Amygdala (tissue), 56 donors: ENCODE results near the gene PPP1R16B.

ENCODE experiments used
- DNase-seq, 56 donors: peaks; one replicate each; lab custom pipeline; 2025; lab: John Stamatoyannopoulos, UW

Gene PPP1R16B

DNA sequence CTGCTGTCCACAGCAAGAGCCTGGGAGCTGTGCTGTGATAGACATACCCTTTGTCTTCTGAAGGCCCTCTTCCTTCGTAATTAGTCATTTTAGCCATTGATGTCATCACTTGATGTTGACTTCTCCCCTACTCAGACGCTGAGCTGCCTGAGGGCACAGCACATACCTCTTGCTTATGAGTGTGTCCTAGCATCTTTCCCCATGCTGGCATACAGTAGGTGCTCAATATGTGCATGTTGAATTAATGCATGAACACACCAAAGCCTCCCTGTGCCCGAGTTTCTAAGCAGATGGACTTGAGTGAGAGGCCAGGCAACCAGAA is 85.0 kb downstream of the PPP1R16B start:
- DNase-seq, result no peak

DNA sequence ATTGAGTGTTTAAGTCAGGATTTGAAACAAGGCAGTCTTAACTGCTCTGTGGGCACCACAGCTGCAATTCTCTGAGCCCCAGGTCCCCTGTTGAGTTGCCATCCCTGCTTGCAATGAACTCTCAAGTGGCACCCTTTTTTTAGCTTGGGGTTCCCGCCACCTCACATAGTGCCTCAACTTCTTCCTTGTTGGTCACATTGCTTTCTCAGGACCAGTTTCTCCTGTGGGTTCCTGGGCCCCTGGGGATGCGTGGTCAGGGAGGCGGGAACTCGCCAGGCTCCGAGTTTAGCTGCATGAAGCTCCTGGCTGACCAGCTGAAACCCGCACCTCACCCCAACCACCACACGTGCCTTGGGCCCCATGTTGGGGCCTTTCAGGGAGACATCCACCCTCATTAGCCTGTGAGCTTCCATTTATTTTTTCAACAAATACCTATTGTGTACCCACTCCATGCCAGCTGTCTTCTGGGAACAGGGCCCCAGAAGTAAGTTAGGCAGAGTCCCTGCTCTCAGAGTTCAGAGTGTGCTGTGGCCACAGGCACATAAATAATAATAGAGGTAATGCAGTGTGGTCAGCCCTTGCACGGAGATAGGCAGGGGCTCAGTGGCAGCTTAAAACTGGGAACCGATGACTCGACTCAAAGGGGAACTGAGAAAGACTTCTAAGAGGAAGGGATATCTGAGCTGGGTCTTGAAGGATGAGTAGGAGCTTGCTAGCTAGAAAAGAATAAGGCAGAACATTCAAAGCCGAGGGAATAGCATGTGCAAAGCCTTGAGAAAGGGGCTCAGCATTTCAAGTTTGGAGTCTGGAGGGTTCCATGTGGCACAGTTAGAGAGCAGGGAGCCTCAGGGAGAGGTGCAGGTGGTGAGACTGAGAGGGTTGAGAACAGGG is 86.8 kb downstream of the PPP1R16B start:
- no peak for DNase-seq

DNA sequence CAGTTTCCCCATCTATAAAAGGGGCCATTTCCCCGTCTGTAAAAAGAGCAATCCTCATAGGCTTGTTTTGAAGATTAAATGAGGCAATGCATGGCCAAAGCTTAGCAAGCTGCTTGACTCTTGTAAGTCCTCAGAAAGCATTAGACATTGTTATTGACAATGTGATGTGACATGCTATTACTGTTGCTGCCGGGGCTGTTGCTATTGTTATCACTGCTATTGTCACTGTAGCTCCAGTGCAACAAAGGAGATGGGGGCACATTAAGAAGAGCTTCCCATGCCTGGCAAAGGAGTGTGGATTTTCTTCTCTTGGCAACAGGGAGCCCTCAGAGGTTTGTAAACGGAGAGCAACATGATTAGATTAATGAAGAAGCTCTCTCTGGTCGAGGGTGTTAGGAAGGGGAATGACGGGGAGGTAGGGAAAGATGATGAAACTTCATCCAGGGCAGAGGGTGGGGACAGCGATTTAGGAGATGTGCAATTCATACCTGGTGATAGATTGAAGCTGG is 87.6 kb downstream of the PPP1R16B start:
- no peak for DNase-seq

DNA sequence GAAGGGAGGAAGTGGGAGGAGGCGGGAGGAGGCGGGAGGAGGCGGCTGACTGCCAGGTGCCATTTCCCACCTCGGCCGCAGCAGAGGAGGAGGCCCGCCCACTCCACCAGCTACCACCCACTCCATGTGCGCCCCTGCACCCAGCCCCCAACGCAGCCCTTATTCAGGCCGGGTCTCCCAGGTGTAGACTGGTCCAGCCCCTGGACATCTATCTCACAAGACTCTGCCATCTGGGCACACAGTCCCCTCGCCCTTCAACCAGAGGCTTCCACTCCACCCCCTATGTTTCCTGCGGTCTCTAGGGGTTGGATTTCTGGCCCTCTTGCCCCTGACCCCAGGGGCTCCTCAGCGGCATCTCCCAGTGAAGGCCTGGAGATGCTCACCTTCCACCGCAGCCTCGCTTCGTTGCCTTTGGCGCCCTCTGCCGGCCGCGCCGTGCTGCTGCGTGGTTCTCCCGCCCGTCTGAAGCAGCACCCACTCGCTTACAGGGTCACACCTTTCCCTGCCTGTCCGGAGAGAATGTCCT is 88.1 kb downstream of the PPP1R16B start:
- peak in 47 of 56 donors; percentile 19 to 86 (median 67) for DNase-seq

DNA sequence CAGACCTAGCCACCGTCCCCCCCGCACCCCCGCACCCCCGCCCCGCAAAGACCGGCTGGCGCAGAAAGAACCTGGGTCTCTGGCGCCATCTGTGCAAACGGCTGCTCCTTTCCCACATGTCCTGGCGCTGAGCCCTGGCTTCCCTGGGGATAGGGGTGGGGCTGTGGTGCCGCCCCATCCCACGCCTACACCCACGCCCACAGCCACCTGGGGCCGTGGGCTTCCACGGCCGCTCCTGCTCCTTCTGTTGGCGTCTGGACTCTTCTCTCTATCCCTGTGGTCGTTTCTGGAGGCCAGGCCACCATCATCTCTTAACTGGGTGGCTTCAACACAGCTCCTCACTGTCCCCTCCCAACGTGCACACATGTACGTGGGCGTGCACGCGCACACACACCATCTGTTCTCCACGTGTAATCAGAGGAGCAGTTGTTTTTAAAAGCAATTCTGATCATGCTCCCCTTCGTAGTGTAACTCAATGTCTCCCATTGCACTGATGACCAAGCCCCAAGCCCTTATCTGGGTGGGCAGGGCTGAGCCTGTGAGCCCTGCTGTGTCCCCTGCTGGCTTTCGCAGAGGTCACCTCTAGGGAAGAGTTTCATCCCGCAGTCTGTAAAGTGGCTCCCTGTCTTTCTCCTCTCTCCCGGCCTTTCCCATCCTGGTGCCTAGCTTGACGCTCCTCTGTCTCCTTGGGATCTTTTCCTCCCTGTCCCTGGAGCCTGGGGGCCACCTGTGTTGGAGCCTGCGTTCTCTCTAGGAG is 88.8 kb downstream of the PPP1R16B start:
- DNase-seq, result peak in 23 of 56 donors; percentile 45 to 86 (median 69)

- no peak for DNase-seq
Observed at GRCh38 chr20:38895098-38895949, 89.8 kb downstream of the PPP1R16B start.

DNA sequence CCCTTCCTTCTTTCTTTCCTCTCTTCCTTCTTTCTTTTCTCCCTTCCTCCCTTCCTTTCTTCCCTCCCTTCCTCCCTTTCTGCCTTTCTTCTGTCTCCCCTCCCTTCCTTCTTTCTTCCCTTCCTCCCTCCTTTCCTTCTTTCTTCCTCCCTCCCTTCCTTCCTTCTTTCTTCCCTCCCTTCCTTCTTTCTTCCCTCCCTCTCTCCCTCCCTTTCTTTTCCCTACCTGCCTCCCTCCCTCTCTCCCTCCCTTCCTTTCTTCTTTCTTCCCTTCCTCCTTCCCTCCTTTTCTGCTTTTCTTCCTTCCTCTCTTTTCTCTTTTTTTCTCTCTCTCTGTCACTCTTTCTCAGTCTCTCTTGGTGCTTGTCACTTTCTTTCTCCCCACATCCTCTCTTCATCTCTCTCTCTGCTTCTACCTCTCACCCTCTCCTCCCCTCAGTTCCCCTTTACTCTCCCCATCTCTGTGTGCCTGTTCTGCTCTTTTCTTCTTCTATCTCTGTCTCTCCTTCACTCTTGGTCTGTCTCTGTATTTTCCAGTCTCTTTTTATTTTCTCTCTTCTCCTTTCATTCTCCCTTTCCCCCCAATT is 90.6 kb downstream of the PPP1R16B start:
- no peak for DNase-seq

DNA sequence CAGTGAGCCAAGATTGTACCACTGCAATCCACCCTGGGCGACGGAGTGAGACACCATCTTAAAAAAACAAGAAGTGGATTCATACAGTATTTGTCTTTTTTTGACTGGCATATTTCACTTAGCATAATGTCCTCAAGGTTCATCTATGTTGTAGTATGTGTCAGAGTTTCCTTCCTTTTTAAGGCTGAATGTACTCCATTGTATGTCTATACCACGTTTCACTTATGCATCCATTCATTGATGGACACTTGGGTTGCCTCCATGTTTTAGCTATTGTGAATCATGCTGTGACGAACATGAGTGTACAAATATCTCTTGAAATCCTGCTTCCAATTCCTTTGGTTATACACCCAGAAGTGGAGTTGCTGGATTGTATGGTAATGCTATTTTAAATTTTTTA is 91.8 kb downstream of the PPP1R16B start:
- no peak for DNase-seq

GRCh38 chr20:38900606-38901005 is 95.1 kb downstream of the PPP1R16B start:
- no peak for DNase-seq

- no peak for DNase-seq
Observed at GRCh38 chr20:38902601-38903000, 97.1 kb downstream of the PPP1R16B start.

GRCh38 chr20:38903335-38903734 is 97.8 kb downstream of the PPP1R16B start:
- no peak for DNase-seq

- DNase-seq, result no peak
Observed at GRCh38 chr20:38905375-38905774, 99.9 kb downstream of the PPP1R16B start.

- no peak for DNase-seq
Observed at GRCh38 chr20:38907918-38908677, 102.6 kb downstream of the PPP1R16B start.

GRCh38 chr20:38915355-38915754 is 109.9 kb downstream of the PPP1R16B start:
- no peak for DNase-seq

- DNase-seq, result no peak
Observed at GRCh38 chr20:38917657-38918056, 112.2 kb downstream of the PPP1R16B start.

GRCh38 chr20:38918172-38918571 is 112.7 kb downstream of the PPP1R16B start:
- DNase-seq, result no peak

GRCh38 chr20:38919683-38920082 is 114.2 kb downstream of the PPP1R16B start:
- no peak for DNase-seq

DNA sequence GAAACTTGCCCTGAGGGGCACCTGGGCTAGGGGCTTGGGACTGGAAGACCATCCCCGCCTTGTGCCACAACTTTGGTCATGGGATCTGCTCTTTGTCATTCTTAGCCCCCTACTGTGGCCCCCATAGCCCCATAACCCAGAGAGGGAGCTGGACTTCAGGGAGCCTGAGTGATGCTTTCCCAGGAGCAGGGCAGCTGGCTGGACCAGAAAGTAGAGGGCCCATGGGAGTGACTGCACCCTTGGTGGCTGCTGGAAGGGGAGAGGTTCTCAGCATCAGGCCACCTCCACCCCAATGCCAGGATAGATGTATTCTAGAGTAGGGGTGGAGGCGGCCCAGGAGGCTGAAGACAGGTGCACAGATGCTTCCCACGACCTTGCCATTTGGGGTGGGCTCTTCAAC is 114.9 kb downstream of the PPP1R16B start:
- DNase-seq, result no peak

DNA sequence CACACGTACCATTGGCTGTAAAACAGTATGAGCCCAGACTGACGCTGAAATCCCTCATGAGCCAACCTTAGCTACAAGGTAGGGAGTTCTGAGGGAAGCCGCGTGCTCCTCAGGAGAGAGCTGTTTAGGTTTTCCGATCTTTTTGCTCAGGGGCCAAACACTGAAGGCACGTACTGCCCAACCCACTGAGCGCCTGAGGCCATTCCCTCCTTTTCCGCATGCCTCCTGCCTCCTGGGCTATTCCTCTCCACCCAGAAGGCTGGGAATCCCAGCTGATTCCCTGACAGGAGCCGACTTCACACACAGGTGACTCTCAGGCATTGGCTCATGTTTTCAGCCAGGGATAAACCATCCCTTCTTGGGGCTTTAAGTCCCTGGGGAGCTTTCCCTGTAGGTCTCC is 115.4 kb downstream of the PPP1R16B start:
- DNase-seq, result no peak
